ENCODE data around the gene PHF20. TPM values are rescaled to one million over a fixed set of nuclear protein-coding genes. Genes with fewer than 3 reads are reported as not detected.
"Not testable (repeated sequence)": the region's sequence is repeated elsewhere in the genome, so short reads cannot be mapped to it uniquely, and the experiment has no call there.

PHF20 gene
- total RNA-seq, 1 donor from 2014 or later = 58.4 TPM

- peak; percentile 57 for DNase-seq (ENCODE audit: low read depth)
Observed at GRCh38 chr20:35739294-35740163, 32.3 kb upstream of the PHF20 start.

GRCh38 chr20:35741892-35742740 is 29.7 kb upstream of the PHF20 start, which contains the start of gene RBM39:
TSS of gene RBM39 (minus strand) at chr20:35742260. CDS start at chr20:35740874, 1,386 bp downstream.
- DNase-seq (ENCODE audit: low read depth) = peak; percentile 99

GRCh38 chr20:35742741-35743523 is 28.9 kb upstream of the PHF20 start:
- DNase-seq (ENCODE audit: low read depth) = peak; percentile 64

DNA sequence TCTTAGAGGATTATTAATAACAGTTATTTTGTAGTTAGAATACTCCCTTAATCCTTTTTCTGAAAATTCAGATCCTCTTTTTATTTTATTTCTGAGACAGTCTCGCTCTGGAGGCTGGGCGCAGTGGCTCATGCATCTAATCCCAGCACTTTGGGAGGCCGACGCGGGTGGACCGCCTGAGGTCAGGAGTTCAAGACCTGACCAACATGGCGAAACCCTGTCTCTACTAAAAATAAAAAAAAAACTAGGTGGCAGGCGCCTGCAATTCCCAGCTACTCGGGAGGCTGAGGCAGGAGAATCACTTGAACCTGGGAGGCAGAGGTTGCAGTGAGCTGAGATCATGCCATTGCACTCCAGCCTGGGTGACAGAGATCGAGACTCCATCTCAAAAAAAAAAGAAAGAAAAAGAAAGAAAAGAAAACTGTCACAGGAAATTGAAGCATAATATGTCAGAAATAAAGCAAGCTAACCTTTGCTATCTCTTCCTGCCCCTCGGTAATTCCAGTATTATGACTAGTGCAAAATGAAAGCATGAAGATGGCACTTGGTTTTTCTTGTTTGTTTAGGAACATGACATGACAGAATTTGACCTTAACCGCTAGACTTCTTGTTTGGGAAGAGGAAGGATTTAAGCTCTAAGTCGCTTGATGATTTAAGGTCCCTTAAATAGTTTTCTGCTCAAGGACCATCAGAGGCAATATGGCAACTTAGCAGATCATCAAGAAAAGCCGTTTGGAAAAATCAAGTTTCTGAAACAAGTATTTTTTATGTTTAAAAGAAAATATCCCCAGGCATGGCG is 27.9 kb upstream of the PHF20 start:
- no peak for DNase-seq (ENCODE audit: low read depth)

- DNase-seq (ENCODE audit: low read depth) = not testable (repeated sequence)
Observed at GRCh38 chr20:35744492-35744841, 27.3 kb upstream of the PHF20 start.

DNA sequence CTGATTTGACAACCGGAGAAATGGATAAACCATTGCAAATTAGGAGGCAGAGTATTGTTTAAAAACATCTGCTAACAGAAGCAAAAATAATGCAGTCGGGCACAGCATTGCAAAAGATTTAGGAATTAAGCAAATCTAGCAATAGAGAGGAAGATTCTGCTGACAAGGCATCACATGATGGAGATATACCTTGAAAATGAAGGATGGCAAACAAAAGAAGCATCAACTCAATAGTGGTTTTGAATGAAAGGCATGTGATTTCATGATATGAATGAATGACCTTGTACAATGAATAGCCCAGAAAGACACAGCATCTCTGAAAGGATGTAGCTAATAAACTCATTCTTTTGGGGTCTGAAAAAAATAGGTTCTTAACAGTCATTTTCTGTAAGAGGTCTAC is 21.2 kb upstream of the PHF20 start:
- DNase-seq (ENCODE audit: low read depth) = no peak

DNA sequence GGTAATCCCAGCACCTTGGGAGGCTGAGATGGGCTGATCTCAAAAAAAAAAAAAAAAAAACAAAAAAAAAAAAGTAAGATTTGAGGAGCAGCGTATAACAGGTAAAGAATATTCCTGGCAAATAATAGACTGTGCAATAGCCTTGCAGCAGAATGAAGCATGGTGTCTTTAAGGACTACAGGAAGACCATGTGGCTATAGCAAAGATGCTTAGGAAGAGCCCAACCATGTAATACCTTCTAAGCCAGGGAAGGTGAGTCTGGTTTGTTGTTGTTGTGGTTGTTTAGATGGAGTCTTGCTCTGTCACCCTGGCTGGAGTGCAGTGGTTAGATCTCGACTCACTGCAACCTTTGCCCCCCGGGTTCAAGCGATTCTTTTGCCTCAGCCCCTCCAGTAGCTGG is 15.4 kb upstream of the PHF20 start:
- no peak for DNase-seq (ENCODE audit: low read depth)

GRCh38 chr20:35757098-35757705 is 14.6 kb upstream of the PHF20 start:
- peak; percentile 35 for DNase-seq (ENCODE audit: low read depth)

- DNase-seq (ENCODE audit: low read depth) = not testable (repeated sequence)
Observed at GRCh38 chr20:35761548-35761947, 10.3 kb upstream of the PHF20 start.

DNA sequence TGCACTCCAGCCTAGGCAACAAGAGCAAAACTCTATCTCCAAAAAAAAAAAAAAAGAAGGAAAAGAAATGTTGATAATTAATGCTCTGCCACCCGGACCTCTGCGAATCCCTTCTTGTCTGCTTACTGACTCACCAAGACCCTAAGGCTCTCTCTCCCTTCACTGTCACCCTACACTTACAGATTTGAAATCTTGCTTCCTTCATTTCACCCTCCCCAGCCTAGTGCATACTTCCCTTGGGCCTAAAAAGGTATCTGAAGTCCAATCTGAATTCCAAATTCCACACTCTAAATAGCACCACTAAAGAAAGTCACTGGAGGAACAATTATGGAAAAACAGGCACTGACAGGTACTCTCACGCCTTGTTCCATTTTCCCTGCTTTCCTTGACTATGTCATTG is 9.4 kb upstream of the PHF20 start:
- DNase-seq (ENCODE audit: low read depth) = no peak

GRCh38 chr20:35764936-35765335 is 6.9 kb upstream of the PHF20 start:
- not testable (repeated sequence) for DNase-seq (ENCODE audit: low read depth)

DNA sequence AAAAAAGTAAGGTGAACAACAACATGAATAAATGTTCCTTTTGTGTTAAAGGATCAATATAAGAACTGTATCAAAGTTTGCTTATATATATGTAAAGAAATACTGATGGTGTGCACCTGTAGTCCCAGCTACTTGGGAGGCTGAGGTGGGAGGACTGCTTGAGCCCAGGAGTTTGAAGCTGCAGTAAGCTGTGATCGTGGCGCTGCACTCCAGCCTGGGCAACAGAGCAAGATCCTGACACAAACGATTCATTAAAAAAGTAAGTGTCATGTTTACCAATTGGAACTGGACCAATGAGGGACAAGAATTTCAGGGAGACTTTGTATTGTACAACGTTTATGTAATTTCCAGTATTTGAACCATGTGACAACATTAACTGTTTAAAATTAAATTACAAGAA is 5.0 kb upstream of the PHF20 start:
- DNase-seq (ENCODE audit: low read depth) = no peak

GRCh38 chr20:35767683-35768481 is 3.9 kb upstream of the PHF20 start:
- DNase-seq (ENCODE audit: low read depth) = peak; percentile 23

DNA sequence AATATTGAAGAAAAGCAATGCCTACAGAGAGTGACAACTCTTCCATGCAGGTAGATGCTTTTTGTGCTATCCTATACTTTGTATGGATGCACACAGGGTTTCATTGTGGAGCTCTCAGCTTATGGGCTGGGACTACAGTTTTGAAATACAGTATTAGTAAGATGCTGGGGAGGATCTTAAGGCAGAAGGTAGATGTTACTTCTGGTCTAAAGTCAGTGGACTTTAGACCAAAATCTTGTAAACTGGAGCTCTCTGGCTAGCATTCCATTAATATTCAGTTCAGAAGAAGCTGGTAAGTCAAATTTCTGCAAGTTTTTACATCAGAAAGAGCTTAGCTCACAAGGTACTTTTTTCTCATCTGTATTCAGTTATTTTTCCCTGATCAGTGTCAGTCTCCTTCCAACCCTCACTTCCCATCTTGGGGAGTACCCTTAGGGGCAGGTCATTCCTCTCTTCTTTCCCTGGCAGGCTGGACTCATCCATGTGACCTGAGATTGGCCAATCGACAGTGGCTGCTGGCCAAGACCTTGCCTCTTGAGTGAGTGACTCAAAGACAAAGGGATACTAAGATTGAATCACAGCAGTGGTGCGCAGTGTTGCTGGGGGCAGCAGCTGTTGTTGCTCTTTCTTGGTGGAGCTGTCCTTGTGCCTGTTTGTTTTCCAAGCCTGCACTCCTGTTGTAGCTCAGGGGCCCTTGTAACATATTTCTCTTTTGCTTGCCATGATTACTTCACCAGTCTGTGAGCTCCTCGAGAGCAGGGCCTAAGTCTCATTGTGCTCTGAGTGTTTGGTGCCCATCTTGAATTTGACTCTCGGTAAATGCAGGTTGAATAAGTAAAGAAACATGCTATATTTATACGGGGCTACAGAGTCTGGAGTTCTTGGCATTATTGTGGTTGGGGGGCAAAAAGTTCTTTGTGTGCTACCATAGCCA is 2.8 kb upstream of the PHF20 start:
- peak; percentile 96 for DNase-seq (ENCODE audit: low read depth)

- DNase-seq (ENCODE audit: low read depth) = no peak
Observed at GRCh38 chr20:35771367-35771688, 487 bp upstream of the PHF20 start.

DNA sequence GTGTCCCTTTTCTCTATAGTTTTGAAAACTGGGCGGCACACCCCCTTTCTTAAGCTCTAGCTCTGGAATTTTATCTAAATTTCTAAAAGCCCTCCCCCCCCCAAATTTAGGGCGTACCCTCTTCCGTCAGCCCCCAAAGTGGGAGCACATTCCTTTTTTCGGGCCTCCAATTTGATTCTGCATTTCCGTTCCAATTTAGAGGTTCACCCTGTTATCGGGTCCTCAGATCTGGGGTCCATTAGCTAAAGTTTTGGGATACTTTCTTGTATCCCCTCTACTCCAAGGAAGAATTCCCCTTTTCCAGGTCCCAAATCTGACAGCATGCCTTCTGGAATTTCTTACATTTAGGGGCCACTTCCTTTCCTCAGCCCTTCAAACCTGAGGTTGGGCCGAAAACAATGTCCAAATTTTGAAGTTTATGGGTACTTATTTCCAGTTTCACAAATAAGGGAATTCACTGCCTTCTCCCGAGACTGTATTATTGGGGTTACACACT is 796 bp downstream of the PHF20 start:
- DNase-seq (ENCODE audit: low read depth) = no peak

GRCh38 chr20:35773154-35773751 is 1.4 kb downstream of the PHF20 start:
- no peak for DNase-seq (ENCODE audit: low read depth)

DNA sequence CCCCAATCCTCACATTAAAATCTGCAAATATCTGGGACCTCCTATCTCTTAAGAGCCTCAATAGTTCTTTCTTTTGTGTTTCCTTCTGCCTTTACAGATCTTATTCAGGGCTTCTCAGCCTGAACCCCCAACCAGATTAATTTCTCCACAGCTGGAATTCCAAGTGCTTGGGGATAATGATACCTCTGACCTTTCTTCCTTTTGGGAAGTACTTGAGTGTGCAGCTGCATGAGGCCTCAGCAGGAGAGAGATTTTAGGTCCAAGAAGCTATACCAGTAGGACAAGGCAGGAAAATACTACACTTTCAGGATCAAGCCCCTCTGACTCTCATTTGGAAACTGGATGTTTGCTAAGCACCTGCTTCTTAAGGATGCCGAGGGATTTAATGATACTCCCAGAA is 2.6 kb downstream of the PHF20 start:
- no peak for DNase-seq (ENCODE audit: low read depth)
